ENCODE results near the gene SH3RF1. TPM values are rescaled to one million over a fixed set of nuclear protein-coding genes. Genes with fewer than 3 reads are reported as not detected.

SH3RF1 gene
- total and polyA plus RNA-seq, 10 of the 15 experiments (the other 5 are each of a cell fraction or from before 2014, with no cell fraction given) = 4.5 to 22.5 (median 10.4) TPM

GRCh38 chr4:169114341-169114974, 156.3 kb downstream of the SH3RF1 start:
- POLR2A ChIA-PET = no interaction called here
- 95% methylated on average over 3 of the region's 3 CpGs for WGBS (ENCODE audit: insufficient coverage, insufficient replicate concordance, low lambda C conversion rate, missing lambda C conversion rate)
- BruUV-seq (replicated peaks) = no TSS peak
- TF ChIP-seq USF2 (IDR thresholded peaks at IDR 0.05; ENCODE audit: borderline replicate concordance, low read depth, low read length) (no peak), EP300 (IDR thresholded peaks at IDR 0.05; ENCODE audit: borderline replicate concordance in 1 of 2, control insufficient read depth in 1 of 2, low read depth in 2 of 2, low read length in 2 of 2) (no peak), TARDBP (IDR thresholded peaks at IDR 0.05; ENCODE audit: borderline replicate concordance) (no peak), MLLT1 (IDR thresholded peaks at IDR 0.05) (no peak), FOXM1 (IDR thresholded peaks at IDR 0.05; ENCODE audit: low read depth, low read length) (no peak), NBN (IDR thresholded peaks at IDR 0.05) (no peak), ZNF622 (IDR thresholded peaks at IDR 0.05) (no peak), PBX3 (IDR thresholded peaks at IDR 0.05; ENCODE audit: insufficient replicate concordance, low read depth, low read length) (no peak), HCFC1 (IDR thresholded peaks at IDR 0.05; ENCODE audit: low read length) (no peak), CBX5 (IDR thresholded peaks at IDR 0.05; ENCODE audit: low read depth) (no peak), WRNIP1 (IDR thresholded peaks at IDR 0.05; ENCODE audit: borderline replicate concordance, low read depth, low read length) (no peak), ZNF24 (IDR thresholded peaks at IDR 0.05) (no peak), PKNOX1 (IDR thresholded peaks at IDR 0.05) (no peak), MEF2B (IDR thresholded peaks at IDR 0.05; ENCODE audit: partially characterized antibody, poor library complexity, severe bottlenecking) (no peak), GATAD2B (conservative IDR thresholded peaks at IDR 0.05; ENCODE audit: low read depth) (no peak), IKZF2 (IDR thresholded peaks at IDR 0.05) (no peak), MAX (IDR thresholded peaks at IDR 0.05; ENCODE audit: low read depth, low read length) (no peak), SREBF1 (IDR thresholded peaks at IDR 0.05; ENCODE audit: low read length) (no peak), NKRF (conservative IDR thresholded peaks at IDR 0.05) (no peak)

More at GRCh38 chr4:169114341-169114974, 156.3 kb downstream of the SH3RF1 start:
- Histone ChIP-seq H3K79me2 (ENCODE audit: control insufficient read depth, insufficient read depth, low read length) (no peaks in the 10 kb centered on the region), H3K4me2 (ENCODE audit: control insufficient read depth, insufficient read depth) (no peak overlapping the region), H3K4me1 (ENCODE audit: control insufficient read depth, insufficient read depth, low read length) (no peaks in the 10 kb centered on the region), H3K9me3 (replicated peaks; ENCODE audit: control insufficient read depth, insufficient read depth, low read length) (no peaks in the 10 kb centered on the region), H4K20me1 (ENCODE audit: control insufficient read depth, insufficient read depth) (no peaks in the 10 kb centered on the region), H2AFZ (ENCODE audit: control insufficient read depth, low read depth, low read length) (no peak overlapping the region), H3K36me3 (ENCODE audit: control insufficient read depth in 2 of 2, insufficient read depth in 2 of 2, low read length in 1 of 2) (peaks cover 3 to 9% of the 10 kb centered on the region in 2 experiments; a peak in 3 of 4 replicates), H3K4me3 (no peak overlapping the region), H3K9ac (ENCODE audit: control insufficient read depth, insufficient read depth, low read length) (no peak overlapping the region), H3K27me3 (replicated peaks in 1 of 2; ENCODE audit: control insufficient read depth in 2 of 2, insufficient read depth in 2 of 2, low read length in 1 of 2) (no peaks in the 10 kb centered on the region), H3K27ac (ENCODE audit: control insufficient read depth, insufficient read depth) (no peak overlapping the region)
- intact Hi-C loops (cut with micrococcal nuclease; ENCODE audit: unreplicated experiment) (no loop called here), in situ Hi-C loops (cut with MboI) (no loop called here)
- RAD21 ChIA-PET (ENCODE audit: unreplicated experiment) = no interaction called here
- no peak for DNase-seq (ENCODE audit: low read depth, low spot score)
- CTCF ChIA-PET = no interaction called here
- no peak for ATAC-seq
- SMC1A ChIA-PET (ENCODE audit: uncharacterized antibody, unreplicated experiment) = no interaction called here
- no peak for FAIRE-seq

Data from GM12878 (cell line).